Amniotic stem cell (primary cell): ENCODE measurements around the gene UBAC2.

ENCODE experiments used
- DNase-seq: peaks from one replicate; lab custom pipeline; 2025; lab: John Stamatoyannopoulos, UW

UBAC2 gene

DNA sequence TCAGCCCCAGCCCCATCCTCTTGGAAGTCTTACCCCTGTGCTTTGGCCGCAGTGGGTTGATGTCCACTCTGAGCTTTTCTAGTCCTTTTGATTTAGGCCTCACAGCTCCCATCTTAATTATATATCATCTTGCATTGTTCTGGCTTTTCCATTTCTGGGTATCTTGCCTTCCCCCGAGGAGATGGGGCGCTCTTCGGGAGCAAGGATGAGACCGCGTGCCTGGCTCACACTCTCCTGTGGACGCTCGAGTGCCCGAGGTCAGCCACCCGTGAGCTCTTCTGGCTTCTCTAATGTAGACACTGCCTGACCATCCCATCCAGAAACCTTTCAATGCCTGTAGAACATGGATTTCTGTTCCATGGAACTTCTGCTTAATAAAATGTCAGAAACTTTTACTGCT, 160.0 kb downstream of the UBAC2 start:
- DNase-seq, result no peak

DNA sequence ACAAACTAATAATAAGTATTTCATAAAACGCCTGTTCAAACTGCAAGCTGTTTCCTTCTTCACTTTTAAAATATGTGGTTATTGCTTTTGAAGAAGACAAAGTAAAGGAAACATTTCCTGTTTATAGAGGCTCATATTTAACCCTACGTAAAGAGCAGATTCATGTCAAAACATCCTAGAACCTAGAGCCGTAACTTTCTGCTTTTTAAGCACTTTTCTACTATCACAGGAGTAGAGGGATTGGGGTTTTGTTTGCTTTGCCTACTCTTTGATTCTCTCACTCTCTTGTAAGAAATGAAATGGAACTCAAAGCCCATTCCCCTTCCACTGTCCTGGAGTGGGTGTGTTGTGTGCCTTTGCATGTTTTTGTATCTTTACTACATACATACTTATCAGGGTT, 160.5 kb downstream of the UBAC2 start:
- DNase-seq, result no peak

DNA sequence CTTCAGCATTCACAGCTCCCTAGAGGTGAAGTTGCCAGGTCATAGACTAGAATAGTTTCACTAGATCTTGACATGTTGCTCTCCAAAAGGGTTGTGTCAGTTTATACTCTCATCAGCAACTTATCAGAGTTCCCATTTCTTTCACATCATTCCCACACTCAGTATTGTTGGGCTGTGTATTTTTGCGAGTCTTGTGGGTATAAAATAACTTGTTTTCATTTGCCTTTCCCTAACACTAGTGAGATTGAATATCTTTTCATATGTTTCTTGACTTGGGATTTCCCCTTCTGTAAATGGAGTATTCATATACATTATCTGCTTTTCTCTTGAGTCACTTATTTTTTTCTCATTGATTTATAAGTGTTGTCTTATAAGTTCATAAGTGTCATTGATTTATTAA, 161.7 kb downstream of the UBAC2 start:
- no peak for DNase-seq

DNA sequence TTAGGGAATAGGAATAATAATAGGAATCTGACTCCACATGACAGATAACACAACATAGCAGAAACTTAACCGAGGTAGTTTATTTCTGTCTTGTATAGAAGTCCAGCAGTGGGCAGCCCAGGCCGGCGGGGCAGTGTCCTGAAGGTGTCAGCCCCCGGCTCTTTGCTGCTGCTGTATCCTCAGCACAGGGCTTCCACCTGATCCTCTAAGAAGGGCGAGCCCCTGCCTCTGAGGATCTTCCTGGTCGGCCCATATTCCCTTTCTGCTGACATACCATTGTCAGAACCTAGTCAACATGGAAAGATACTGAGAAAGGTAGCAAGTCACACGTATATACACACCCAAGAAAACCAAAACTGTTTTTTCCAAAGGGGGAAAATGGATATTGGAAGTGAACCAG, 162.7 kb downstream of the UBAC2 start:
- DNase-seq, result no peak

DNA sequence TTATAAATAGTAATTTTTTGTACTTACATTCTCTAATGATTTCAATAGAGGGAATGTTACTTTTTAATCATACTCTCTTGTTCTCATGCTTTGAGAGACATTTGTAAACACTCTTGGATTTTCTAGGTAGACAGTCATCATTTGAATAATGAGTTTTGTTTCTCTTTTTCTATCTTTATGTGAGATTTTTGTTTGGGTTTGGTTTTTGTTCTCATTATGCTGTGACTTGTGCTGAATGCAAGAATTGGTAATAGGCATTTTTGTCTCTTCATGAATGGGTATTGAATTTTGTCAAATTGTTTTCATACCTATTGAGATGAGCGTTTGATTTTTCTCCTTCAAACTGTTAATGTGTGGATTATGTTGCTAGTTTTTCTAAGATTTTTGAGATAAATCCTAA, 163.3 kb downstream of the UBAC2 start:
- no peak for DNase-seq

DNA sequence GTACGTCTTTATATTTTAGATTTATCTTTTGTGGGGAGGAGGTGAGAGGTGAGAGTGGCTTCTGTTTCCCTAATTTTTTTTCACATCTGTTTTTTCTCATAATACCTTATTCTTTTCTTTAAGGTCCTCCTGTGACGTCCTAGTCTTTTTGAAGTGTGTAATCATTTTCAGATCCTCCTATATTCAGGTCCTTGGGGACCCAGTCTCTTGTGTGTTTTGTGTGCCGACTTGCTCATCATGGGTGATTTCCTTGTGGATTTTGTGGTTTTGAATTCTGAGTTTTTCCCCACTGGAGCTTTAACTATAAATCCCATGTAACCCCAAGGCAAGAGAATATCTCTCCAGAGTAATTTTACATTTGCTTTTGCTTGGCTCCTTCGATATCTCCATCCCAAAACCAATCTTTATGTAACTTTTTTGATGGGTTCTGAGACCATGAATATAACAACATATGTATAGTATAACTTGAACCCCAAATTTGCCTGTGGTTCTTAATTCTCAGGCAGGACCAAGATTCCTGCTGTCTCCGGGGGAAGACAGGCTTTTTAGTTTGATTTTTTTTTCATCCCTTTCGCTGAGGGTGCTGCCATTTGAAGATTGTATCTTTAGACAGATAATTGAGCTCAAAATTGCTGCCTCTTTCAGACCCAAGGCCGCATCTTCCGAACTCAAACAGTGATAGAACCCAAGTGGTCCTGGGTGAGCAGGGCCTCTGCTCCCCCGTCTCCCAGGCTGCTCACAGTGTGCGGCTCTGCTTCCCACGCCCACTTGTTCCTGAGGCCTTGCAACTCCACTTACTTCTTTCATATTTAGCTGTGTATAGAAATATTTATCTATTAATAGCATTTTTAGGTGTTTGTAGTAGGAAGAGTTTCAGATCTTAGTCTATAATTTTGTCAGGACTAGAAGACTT, 165.7 kb downstream of the UBAC2 start:
- DNase-seq, result no peak

DNA sequence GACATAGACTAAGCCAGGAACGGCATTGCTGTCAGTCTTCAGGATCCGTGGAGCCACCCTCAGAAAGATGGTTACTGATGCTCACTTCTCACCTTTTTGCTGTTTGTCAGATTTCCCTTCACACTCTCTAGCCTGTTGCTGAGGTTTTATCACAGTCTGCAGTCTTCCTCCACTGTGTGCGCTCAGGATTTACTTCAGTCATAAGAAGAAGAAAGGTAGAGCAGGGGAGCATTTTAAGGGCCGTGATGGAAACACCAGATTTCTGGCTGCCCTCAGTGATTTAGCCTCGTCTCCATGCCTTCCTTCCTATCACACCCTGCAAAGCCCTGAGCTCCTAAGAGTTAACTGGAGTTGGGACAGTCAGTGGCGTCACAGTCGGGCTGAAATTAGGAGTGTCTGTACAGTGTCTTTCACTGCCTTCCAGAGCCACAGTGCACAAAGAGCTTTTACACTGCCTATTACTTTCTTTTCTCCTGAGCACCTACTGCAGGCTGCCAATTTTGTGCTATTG, 166.5 kb downstream of the UBAC2 start:
- no peak for DNase-seq

DNA sequence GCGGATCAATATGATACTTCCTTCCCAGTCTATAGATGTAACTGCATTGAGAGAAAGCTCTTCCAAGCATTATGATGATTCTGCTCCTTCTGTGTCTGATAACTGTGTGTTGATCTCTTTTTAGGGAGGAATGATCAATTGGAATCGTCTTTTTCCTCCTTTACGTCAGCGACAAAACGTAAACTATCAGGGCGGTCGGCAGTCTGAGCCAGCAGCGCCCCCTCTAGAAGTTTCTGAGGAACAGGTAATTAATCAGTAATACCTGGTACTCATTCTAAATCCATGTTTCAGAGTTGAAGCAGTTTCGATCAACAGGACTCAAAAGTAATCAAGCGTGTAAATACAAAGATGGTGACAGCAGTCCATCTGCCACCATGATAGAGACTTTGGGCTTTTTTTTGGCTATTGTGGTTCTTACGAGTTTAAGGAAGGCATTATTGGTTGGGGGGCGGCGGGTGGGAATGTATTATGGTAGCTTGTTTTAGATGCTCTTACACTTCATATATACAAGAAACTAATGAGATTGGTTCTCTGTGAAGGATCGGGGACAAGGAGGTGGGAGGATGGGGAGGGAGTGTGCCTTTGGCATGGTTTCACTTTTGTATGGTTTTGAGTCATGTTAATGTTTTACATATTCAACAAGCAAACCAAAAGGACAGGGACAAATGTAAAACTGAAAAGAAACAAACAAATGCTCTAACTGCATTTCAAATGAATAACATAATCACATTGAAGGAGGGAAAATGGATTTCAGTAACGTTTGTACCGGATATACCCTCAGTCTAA, 167.2 kb downstream of the UBAC2 start:
- DNase-seq, result no peak

DNA sequence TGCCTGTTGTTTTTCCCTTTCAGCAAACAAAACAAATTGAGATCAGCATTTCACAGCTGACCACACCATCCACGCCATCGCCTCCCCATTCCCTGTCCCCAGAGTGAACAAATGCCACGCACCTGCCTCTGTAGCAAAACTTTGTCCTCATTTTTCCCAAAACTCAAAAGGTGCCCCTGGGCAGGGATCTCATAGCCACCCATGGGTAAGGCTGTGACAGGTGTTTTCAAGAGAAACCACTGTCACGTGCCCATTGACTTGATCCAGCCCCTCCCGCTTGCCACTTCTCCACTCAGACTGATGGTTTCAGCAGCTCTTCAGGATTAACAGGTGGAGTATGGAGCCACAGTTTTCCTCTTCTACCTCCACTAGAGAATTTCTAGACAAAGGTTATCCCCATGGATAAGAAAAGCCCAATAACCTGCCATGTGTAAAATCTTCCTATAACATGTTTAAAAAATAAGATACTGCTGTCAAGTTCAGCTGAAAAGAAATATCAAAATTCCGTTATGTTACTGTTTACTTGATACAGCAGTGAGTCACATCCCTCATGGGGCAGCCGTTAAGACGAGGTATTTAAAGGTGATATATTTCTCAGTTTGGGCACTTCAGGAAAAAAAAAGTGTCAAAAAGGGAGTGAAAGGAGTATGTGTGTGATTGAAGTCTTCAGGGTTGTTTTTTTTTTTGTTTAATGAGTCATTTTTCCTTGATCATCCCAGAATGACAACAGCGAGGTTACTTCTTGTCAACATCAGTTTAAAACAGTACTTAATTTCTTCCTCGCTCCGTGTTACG, 170.0 kb downstream of the UBAC2 start:
- no peak for DNase-seq

DNA sequence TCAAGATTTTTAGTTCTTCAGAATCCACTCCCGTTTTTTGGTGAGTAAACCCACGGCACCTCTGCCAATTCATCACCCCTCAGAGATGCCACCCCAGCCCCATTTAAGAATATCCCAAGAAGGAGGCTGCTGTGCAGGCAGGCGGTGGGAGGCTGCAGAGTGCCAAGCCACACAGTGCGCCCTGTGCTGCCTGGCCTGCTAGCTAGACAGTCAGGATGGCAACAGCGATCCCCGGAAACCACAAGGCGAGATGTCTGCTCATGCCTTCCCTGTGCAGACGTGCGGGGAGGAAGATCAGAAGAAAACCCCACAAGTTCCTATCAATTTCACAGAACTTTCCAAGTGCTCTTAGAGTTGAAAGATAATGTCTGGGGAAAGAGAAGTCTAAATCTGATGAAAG, 171.3 kb downstream of the UBAC2 start:
- no peak for DNase-seq

DNA sequence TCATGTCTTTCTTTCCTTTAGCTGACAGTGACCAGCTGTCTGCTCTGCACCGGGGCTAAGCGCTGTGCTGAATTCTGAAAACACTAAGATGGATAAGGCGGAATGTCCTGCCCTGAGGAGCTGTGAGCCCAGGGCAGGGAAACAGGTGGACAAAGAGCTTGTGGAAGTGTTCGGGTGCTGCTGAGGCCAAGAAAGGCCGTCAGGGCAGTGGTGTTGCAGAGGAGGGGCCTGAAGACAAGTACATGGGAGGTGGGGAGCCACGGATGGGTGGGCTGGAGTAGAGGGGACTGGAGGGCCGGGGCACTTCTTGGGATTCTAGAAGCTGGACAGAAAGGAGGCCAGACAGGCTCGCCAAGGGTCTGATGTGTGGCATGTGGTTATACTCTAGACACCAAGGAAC, 172.8 kb downstream of the UBAC2 start:
- DNase-seq, result no peak

DNA sequence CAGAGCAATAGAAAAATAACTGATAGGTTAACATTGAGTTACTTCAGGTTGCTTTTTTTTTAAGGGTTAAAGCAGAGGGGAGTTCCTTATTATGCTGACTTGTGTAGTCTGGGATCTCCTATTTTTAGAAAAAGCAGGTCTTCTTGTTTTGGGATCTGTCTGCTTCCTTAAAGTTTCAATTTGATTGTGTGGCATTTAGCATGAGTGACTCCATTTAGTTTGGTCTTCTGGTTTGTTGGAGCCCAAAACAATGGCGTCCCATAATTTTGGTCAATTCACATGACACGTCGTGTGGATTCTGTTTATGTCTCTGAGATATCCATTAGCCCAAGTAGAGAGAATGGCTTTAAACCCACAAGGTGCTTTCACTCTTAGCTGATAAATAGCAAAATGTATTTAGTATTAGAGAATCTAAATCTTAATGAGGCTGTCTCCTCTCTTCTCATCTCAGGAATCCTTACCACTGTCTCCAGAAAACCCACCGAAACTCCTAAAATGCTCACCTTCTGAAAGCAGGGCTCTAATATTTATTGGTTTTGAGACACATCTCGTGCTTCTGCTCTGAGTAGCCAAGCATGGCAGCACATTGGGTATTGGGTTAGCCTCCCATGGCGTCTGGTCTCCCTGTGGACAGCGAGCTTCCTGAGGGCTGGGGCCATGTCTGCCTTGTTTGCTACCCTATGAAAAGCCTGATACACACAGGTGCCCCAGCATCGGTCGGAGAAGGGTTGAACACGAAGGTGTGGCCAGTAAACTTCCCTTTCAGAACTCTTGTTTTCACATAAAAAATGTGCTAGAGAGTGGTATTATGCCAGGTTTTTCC, 173.7 kb downstream of the UBAC2 start:
- DNase-seq, result no peak

DNA sequence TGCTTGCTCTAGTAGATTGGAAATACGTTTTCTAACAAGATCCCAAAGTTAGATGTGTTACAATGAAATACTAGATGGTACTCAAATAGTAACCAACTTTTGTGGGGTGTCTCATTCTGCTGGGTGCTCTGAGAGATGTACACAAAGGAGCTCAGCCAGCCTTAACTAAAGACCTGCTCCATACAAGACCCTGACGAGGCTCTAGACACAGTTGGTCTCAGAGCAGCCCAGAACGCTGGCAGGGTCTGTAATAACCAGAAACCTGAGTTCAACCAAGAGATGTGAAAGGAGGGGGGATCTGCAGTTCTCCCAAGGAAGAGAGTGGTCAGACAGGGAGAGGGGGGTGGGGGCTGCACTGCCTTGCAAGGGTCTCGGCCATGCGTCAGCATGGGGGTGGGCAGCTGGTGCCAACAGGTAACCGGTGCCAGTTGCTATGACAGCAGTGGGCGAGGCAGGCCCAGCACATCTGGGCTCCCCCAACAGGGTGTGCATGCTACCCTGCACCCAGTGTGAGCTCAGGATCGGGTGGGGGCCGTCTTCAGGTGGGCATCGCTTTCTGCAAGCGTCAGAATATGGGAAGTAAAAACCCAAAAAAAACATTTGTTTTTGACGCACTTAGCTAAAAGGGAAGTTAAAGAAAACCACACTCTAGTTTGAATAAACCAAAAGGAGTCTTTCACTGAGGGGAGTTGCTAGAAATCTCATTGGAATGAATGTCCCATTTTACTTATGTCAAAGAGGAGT, 174.5 kb downstream of the UBAC2 start:
- DNase-seq, result no peak

DNA sequence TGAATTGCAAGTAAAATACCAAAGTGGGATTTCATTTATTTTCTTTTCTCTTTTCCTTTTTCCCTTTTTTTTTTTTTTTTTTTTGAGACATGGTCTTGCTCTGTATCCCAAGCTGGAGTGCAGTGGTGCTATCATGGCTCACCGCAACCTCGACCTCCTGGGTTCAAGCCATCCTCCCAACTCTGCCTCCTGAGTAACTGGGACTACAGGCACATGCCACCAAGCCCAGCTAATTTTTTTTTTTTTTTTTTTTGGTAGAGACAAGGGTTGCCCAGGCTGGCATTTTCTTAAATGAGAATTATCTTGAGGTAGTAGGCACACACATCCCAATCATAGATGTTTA, 175.1 kb downstream of the UBAC2 start:
- no peak for DNase-seq

DNA sequence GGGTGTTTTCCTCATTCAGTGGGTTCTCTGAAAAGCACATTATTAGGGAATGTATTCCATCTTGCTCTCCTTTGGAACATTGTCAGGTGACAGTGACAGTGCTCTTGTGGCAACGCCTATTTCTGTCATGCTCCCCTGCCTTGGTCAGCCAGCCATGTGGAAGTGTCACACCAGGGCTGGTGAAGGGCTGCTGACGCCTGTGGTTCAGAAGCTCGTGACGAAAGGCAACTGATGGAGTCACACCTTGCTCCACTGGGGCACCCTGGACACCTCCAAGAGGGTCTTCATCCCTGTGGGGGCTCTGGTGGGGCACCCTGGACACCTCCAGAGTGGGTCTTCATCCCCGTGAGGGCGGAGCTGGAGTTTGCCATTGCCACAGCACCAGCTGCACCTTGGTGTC, 175.5 kb downstream of the UBAC2 start:
- no peak for DNase-seq

DNA sequence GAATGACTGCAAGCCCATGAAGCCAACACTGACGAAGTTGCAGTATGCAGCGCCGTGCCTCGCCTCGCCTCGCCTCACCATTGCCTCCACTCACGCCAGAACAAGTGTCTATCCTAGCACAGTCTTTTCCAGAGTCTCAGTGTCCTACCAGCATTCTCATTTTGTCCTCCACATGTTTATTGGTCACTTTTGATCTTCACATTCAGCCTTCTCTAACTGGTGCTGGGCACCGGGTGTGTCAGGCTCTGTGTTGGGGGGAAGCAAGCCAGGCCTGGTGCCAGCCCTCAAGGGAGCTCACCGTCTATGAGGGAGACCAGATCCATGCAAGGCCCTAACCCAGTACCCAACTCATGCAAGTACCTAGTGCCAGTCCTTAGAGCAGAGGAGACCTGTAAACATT, 176.3 kb downstream of the UBAC2 start:
- no peak for DNase-seq

DNA sequence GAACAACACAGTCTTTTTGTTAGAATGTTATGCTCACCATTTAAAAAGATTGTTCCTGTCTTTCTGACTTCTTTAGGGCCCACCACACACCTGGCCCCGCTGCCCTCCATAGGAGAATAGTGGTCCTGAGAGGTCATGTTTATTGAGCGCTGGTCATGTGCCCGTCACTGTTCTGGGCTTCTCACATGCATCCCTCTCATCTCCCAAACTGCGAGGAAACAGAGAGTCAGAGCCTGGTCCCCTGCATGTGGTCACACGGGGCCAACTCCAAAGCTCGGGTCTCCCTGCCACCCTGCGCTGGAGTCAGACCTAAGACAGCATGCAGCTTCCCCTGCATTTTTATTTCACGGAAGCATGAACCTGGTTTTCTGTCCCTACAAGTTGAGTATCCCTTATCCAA, 177.0 kb downstream of the UBAC2 start:
- no peak for DNase-seq

DNA sequence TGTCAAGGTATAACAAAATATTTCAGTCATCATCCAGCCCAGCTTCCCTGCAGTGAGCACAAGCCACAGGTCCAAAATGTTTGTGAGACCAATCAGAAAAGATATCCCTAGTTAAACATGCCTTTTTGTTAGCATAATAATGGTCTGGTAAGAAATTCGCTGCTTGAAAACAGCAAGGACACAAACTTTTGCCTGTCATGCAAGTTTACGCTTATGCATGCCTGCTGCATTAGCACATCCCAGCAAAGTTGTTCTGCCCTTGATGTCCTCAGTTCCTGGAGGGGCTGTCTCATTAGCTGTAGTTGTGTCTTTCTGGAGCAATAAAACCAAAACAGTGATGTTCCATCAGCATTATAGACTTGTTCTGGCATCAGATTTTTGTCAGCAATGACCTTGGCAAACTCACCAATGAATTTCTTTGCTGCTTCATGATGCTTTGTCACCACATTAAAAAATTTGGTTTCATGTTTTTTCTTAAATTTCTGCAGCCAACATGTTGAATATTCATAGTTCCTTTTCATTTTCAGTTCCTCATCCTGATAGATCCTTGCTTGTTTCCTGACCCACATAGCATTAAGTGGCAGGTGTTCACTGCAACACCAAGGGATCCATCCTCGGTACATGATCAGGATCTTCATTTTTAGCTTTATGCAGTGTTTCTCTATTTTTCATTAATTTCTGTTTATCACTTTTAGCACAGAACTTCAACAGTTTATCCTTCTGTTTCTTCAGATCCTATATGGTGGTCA, 178.5 kb downstream of the UBAC2 start:
- no peak for DNase-seq

DNA sequence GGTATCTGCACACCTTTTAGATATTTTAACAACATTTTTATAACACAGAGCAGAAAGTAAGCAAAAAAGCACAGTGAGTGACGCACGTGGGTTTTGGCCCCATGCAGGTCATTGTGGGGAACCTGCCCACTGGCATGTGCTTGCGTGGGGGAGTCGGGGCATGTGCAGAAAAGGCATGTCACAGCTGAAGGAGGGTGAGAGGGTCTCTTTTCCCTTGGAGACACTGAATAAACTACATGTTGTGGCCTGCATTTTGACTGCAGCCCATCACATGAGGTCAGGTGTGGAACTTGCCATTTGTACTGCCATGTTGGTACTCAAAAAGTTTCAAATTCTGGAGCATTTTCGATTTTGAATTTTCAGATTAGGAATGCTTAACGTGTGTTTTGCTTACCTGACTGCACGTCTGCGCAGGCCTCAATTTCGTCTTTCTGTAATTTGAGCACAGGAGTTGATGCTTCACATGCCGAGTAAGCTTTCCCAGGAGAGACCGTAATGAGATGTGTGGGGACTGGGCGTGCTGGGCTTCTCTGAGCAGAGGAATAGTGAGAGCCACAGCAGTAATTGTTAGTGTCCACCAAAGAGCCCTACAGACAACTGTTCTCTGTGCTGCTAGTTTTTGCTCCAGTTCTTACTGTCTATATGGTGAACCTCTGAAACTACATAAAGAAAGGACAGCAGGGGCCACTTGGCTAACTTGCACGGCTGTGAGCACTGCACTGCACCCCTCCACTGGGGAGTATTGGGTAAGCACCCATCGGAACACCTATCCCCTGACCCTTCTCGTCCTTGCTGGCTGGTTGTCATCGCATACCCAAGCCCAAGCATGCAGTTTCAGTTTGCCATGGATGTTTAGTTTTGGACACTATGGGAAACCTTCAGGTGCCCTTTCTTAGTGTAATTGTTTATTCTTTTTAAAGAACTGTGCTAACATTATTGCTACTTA, 179.5 kb downstream of the UBAC2 start:
- DNase-seq, result no peak
